Ureter (tissue), 1 donor: ENCODE results near the gene PKD1. TPM values are rescaled to one million over a fixed set of nuclear protein-coding genes. Genes with fewer than 3 reads are reported as not detected.
A peak's percentile ranks its signal among the peaks of the same experiment; 100 is the strongest.

ENCODE experiments used
- DNase-seq: peaks from one replicate; pipeline ENCODE4 v3.0.0-alpha.2; 2020; ENCODE audit warnings: low spot score
- total RNA-seq: library from RNA; stranded (reverse); gene quantifications from one replicate; pipeline ENCODE4 v1.2.4, GENCODE V29; 2023
- donor health status: DM: yes; HTN: yes; CAD: no.

The PKD1 gene
- total RNA-seq, 1 donor from 2014 or later: 165 TPM

GRCh38 chr16:2087748-2088631 is 47.7 kb downstream of the PKD1 start:
- no peak for DNase-seq

DNA sequence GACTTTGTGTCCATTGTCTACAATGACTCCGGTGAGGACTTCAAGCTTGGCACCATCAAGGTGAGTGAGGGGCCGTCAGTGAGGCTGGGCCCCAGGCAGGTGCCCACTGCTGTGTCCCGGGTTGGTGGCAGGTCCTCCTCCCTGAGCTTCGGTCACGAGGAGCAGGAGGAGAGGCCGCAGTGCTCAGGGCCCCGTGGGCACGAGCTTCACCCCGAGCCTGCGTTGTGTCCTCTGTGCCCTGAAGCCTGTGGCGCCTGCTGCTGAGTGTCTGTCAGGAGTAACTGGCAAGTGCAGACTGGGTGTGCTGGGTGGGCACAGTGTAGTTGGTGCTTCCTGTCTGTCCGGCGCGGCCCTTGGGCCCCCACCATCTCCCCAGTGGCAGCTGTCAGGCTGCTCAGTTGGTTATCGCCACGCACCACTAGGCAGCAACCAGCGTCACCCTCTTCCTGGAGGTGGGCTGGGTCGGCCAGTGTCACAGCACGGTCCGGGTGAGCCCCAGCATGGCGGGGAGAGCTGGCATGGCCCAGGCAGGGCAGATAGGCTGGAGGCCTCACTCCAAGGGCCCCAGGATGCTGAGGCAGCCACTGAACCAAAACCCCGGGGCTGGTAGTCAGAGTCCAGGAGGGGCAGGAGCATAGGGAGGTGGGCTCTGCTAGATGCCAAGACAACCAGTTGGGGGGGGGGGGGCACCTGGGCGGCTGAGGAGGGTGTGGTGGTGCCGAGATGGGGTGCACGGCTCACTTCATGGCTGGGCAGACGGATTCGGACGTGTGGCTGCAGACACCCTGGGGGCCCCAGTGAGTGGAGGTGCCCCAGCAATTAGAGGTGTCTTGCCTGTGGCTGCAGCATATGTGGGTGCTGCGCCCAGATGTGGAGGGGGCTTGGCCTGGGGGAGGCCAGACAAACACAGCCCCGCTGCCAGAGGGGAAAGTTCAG is 48.6 kb downstream of the PKD1 start:
- no peak for DNase-seq

DNA sequence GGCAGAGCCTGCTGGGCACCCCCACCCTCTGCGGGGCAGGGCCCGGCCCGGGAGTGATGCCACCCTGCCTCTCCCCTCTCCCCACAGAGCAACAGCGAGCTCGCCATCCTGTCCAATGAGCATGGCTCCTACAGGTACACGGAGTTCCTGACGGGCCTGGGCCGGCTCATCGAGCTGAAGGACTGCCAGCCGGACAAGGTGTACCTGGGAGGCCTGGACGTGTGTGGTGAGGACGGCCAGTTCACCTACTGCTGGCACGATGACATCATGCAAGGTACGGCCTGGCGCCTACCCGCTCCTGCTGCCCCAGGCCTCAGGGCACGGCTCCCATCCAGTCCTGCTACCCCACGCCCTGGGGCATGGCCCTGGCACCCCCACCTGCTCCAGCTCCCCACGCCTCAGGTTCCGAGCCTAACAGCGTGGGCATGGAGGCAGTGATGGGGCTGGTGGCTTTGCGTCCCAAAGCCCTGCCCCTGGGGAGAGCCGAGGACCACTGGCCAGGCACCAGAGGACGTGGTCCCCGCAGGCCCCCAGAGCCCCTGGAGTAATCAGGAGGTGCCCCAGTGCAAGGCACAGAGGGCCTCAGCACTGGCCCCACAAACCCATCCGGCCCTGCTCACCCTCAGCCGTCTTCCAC is 49.5 kb downstream of the PKD1 start:
- no peak for DNase-seq

- DNase-seq: no peak
Observed at GRCh38 chr16:2085669-2086068, 50.0 kb downstream of the PKD1 start.

DNA sequence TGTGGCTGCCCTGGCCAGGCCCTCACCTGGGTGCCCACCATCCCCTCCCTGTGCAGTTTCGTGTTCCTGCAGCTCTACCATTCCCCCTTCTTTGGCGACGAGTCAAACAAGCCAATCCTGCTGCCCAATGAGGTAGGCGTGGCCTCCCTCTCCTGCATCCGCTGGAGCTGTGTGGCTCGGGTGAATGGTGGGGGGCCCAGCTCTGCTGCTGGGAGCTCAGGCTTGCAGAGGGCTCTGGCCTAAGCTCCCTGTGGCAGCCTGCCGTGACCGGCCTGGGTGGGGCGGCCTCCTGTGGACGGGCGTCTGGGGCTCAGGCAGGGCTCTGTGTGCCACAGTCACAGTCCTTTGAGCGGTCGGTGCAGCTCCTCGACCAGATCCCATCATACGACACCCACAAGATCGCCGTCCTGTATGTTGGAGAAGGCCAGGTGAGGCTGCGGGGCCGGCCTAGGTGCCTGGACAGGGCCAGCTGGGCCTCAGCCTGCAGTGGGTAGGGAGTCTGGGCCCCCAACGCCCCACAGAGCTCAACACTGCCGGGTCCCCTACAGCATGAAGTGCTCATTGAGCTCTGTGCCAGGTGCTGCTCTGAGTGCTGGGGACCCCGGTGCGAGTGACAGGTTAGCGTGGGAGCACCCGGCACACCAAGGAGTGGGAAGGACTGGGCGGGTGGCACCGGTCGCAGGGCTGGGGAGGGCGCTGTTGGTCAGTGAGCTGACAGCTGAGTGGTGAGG is 50.6 kb downstream of the PKD1 start:
- no peak for DNase-seq

GRCh38 chr16:2083876-2084780 is 51.6 kb downstream of the PKD1 start:
- DNase-seq: no peak

GRCh38 chr16:2083409-2083808 is 52.3 kb downstream of the PKD1 start:
- no peak for DNase-seq

- DNase-seq: peak; percentile 44
Observed at GRCh38 chr16:2082983-2083364, 52.7 kb downstream of the PKD1 start.

DNA sequence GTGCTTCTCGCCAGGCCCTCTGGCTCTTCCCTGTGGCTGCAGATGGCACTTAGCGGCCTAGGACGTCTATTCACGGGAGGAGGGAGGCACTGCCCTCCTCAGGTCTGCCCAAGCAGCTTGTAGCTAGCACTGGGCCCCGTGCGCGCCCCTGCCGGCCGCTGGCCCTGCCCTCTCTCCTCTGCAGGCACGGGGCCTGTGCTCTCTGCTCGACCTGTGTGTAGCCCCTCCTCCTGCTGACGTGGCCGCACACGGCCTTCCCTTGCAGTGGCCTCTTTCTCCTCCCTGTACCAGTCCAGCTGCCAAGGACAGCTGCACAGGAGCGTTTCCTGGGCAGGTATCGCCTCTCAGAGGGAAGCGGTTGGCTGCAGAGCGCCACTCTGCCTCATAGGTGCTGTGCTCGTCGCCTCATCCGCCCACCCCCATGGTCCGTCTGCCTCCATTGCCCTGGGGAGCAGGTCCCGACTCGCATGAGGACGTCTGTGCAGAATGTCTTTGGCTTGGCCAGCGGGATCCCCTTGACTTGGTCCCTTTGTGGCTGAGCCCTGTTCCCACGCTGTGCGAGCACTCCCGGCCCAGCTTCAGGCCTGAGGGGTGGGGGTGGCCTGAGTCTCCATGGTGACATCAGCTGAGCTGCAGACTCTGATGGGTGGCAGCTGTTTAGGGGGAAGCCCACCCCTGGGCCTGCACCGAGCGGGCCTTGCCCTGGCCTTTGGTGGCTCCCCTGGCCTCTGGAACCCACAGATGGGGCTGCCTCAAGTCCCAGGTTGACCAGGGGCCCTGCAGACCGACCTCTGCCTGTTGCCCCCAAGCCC is 53.3 kb downstream of the PKD1 start:
- DNase-seq: peak; percentile 59

GRCh38 chr16:2081201-2082084 is 54.3 kb downstream of the PKD1 start:
- no peak for DNase-seq

GRCh38 chr16:2079991-2080390 is 55.7 kb downstream of the PKD1 start:
- no peak for DNase-seq

DNA sequence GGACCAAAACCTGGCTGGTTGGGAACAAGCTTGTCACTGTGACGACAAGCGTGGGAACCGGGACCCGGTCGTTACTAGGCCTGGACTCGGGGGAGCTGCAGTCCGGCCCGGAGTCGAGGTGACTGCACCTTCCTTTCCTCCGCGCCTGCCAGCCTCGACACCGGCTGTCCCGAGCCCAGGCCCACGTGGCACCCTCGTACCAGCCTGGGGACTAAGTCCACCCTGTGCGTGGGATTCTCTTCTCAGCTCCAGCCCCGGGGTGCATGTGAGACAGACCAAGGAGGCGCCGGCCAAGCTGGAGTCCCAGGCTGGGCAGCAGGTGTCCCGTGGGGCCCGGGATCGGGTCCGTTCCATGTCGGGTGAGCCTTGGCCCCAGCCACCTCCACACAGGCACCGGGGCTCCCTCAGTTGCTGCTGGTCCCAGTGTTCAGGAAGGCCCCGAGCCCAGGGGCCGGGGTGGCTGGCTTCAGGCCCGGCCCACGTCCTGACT is 56.3 kb downstream of the PKD1 start:
- DNase-seq: no peak

DNA sequence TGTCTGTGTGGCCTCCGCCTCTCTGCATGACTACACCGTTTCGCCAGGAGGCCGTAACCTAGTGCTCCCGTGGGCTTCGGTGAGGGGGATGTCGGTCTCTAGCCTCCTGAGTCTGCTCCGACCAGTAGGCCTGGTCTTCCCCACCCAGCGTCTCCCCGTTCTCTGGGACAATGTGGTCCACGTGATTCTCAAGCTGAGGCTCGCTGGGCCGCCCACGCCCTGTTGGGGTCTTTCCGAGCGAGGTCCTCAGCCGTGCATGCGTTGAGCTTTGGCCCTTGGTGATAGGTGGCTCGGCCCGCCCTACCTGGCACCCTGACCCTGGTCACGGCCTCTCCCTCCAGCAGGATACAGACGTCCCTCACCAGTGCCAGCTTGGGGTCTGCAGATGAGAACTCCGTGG is 57.0 kb downstream of the PKD1 start:
- DNase-seq: no peak

GRCh38 chr16:2078096-2078495 is 57.6 kb downstream of the PKD1 start:
- DNase-seq: no peak

GRCh38 chr16:2077696-2078095 is 58.0 kb downstream of the PKD1 start:
- no peak for DNase-seq

DNA sequence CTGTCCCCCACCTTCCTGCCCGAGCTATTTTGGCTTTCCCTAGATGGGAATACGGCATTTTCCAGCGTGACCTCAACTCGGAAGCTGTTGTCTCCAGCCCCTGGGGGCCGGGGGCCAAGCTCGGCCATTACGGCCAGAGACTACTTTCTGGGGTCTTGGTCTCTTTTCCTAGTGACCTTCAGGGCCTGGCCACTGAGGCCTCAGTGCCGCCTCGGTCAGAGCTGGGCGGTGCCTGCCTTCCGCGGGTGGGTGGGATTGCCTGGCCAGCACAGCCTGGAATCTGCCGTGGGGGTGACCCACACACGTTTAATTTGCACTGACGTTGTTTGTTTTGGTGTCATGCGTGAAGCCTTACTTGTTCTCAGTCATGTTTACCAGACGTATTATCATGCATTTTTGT is 58.7 kb downstream of the PKD1 start:
- DNase-seq: no peak

DNA sequence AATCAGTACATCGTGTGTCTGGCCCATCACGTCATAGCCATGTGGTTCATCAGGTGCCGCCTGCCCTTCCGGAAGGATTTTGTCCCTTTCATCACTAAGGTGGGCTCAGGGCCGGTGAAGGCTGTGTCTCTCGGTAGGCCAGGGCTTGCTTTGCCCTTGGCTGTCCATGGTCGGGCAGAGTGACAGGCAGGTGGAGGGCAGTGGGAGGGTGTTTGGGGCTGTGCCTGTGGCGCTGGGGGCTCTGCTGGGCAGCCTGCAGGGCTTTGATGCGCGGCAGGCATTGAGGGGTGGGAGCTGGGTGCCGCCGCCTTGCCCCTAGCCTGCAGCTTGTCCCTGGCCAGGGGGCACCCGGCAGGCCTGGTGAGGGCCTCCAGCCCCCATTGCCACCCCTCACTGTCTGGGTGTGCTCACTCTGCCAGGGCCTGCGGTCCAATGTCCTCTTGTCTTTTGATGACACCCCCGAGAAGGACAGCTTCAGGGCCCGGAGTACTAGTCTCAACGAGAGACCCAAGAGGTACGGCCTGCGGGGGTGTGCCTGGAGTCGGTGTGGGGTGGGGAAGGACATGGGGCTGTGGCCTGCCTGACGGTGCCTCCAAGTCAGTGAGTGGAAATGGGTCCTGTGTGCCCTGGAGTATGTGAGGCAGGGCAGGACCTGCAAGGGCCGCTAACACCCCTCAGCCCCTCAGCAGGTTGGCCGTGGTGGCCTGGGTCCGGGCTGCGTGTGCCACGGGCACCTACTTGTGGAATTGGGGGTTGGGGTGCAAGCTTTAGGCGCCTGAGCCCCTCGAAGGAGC is 59.4 kb downstream of the PKD1 start:
- DNase-seq: no peak

DNA sequence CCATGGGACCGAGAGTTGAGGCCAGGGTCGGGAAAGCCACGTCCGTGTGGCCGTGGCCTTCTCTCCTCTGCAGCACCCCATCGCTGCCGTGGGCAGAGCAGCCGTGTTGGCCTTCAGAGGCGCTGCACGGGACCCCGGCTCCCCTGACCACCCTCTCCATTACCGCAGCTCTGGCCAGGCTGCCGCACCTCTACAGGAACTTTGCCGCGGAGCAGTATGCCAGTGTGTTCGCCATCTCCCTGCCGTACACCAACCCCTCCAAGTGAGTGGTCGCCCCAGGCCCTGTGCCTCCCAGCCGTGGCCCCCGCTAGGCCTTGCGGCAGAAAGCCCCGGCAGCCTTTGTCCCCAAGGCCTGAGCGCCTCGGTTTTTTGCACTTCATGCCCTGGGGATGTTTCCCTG is 60.1 kb downstream of the PKD1 start:
- DNase-seq: no peak
